Endothelial cell of umbilical vein (primary cell): ENCODE measurements around the gene POU2AF1.

ENCODE experiments used
- EZH2 ChIP-seq: IDR thresholded peaks from 2 replicates; pipeline ENCODE4 v1.6.1; 2012; ENCODE audit warnings: borderline replicate concordance, low read depth, mild to moderate bottlenecking, moderate library complexity, low read length, inconsistent platforms; ENCODE audit not compliant: severe bottlenecking
- JUN ChIP-seq: IDR thresholded peaks from 2 replicates; pipeline ENCODE4 v1.6.1; 2011; ENCODE audit warnings: borderline replicate concordance, low read depth; ENCODE audit not compliant: insufficient read length, insufficient read depth
- POLR2A ChIP-seq: IDR thresholded peaks from 2 replicates; pipeline ENCODE4 v1.6.1; 2012; ENCODE audit warnings: low read depth, mild to moderate bottlenecking, control low read depth, low read length
- POLR2AphosphoS5 ChIP-seq: IDR thresholded peaks from 2 replicates; pipeline ENCODE4 v1.6.1; 2012; ENCODE audit warnings: low read depth, mild to moderate bottlenecking, control low read depth, low read length, moderate library complexity; ENCODE audit not compliant: insufficient read depth
- TF ChIP-seq, protein P1 (sequence below), 2 donors: IDR thresholded peaks; 1 replicate in 1 of 2; 2 replicates in 1 of 2; pipeline ENCODE4 v1.5.1; 2011; ENCODE audit warnings: low read length in 2 of 2, mild to moderate bottlenecking in 2 of 2, moderate library complexity in 2 of 2, control low read depth in 1 of 2, inconsistent platforms in 1 of 2, low read depth in 1 of 2; ENCODE audit not compliant: insufficient read depth in 1 of 2; ENCODE audit errors: extremely low read depth in 1 of 2
- TF ChIP-seq, protein P2 (sequence below): IDR thresholded peaks from 2 replicates; pipeline ENCODE4 v1.6.1; 2011; ENCODE audit not compliant: insufficient read depth, insufficient read length

DNA sequence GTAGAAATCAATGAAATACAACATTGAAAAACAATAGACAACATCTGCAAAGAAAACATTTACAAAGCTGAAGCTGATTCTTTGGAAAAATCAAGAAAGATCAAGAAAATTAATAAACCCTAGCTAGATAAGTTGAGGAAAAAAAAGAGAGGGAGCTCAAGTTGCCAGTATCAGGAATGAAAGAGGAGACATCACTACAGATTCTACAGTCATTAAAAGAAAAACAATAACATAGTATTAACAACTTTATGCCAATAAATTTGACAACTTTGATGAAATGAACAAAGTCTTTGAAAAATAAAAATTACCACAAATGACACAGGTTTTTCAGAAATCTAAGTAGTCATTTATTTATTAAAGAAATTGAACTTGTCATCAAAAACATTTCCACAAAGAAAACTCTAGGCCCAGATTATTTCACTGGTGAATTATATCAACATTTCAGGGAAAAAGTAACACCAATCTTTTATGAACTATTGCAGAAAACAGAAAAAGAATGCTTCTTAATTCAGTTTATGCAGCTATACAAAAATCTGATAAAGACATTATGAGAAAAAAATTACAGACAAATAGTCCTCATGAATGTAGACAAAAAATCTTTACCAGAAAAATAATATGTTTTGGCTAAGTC lies 39.2 kb downstream of the POU2AF1 start:
- TF ChIP-seq, protein P1, sequence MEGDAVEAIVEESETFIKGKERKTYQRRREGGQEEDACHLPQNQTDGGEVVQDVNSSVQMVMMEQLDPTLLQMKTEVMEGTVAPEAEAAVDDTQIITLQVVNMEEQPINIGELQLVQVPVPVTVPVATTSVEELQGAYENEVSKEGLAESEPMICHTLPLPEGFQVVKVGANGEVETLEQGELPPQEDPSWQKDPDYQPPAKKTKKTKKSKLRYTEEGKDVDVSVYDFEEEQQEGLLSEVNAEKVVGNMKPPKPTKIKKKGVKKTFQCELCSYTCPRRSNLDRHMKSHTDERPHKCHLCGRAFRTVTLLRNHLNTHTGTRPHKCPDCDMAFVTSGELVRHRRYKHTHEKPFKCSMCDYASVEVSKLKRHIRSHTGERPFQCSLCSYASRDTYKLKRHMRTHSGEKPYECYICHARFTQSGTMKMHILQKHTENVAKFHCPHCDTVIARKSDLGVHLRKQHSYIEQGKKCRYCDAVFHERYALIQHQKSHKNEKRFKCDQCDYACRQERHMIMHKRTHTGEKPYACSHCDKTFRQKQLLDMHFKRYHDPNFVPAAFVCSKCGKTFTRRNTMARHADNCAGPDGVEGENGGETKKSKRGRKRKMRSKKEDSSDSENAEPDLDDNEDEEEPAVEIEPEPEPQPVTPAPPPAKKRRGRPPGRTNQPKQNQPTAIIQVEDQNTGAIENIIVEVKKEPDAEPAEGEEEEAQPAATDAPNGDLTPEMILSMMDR (IDR thresholded peaks at IDR 0.05; ENCODE audit: extremely low read depth in 1 of 2, insufficient read depth in 1 of 2, low read depth in 1 of 2, low read length in 2 of 2), result no peak
- TF ChIP-seq POLR2A (no peak), EZH2 (no peak), JUN (no peak), POLR2AphosphoS5 (no peak)
- TF ChIP-seq, protein P2, sequence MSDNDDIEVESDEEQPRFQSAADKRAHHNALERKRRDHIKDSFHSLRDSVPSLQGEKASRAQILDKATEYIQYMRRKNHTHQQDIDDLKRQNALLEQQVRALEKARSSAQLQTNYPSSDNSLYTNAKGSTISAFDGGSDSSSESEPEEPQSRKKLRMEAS, result no peak
